ENCODE data around the gene AJM1.
"Not testable (repeated sequence)": the region's sequence is repeated elsewhere in the genome, so short reads cannot be mapped to it uniquely, and the experiment has no call there.

The AJM1 gene

DNA sequence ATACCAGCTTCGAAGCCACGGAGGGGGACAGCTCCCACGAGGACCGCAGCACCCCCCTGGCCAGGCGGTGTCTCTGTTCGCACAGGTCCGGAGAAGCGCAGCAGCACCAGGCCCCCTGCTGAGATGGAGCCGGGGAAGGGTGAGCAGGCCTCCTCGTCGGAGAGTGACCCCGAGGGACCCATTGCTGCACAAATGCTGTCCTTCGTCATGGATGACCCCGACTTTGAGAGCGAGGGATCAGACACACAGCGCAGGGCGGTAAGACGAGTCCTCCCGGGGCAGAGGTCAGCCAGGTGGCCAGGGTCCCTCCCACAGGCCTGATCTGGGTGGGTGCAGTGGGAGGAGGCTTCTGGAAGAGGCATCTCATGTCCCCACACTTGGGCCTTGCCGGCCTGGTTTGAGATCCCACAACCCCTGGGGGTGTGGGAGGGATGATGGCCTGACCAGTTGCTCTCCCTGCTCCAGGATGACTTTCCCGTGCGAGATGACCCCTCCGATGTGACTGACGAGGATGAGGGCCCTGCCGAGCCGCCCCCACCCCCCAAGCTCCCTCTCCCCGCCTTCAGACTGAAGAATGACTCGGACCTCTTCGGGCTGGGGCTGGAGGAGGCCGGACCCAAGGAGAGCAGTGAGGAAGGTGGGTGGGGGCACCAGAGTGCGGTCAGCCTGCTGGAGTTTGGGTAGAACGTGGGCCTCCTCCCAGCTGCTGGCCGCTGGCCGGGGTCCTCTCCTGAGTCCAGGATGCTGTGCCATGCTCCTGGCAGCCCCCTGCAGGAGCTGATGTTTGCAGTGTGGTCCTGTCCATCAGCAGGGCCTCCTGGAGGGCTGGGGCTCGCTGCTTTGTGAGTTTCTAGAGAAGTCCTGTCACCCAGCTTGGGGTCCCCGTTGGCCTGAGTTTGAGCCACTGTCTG is 2.8 kb upstream of the AJM1 start:
- TF ChIP-seq, protein P1, sequence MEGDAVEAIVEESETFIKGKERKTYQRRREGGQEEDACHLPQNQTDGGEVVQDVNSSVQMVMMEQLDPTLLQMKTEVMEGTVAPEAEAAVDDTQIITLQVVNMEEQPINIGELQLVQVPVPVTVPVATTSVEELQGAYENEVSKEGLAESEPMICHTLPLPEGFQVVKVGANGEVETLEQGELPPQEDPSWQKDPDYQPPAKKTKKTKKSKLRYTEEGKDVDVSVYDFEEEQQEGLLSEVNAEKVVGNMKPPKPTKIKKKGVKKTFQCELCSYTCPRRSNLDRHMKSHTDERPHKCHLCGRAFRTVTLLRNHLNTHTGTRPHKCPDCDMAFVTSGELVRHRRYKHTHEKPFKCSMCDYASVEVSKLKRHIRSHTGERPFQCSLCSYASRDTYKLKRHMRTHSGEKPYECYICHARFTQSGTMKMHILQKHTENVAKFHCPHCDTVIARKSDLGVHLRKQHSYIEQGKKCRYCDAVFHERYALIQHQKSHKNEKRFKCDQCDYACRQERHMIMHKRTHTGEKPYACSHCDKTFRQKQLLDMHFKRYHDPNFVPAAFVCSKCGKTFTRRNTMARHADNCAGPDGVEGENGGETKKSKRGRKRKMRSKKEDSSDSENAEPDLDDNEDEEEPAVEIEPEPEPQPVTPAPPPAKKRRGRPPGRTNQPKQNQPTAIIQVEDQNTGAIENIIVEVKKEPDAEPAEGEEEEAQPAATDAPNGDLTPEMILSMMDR (IDR thresholded peaks at IDR 0.05; ENCODE audit: insufficient read depth, low read depth, low read length, missing control alignments), result no peak
- DNase-seq (ENCODE audit: low read depth), result no peak
- no peak overlapping the region for H3K4me3 ChIP-seq (ENCODE audit: low read depth, low read length)

DNA sequence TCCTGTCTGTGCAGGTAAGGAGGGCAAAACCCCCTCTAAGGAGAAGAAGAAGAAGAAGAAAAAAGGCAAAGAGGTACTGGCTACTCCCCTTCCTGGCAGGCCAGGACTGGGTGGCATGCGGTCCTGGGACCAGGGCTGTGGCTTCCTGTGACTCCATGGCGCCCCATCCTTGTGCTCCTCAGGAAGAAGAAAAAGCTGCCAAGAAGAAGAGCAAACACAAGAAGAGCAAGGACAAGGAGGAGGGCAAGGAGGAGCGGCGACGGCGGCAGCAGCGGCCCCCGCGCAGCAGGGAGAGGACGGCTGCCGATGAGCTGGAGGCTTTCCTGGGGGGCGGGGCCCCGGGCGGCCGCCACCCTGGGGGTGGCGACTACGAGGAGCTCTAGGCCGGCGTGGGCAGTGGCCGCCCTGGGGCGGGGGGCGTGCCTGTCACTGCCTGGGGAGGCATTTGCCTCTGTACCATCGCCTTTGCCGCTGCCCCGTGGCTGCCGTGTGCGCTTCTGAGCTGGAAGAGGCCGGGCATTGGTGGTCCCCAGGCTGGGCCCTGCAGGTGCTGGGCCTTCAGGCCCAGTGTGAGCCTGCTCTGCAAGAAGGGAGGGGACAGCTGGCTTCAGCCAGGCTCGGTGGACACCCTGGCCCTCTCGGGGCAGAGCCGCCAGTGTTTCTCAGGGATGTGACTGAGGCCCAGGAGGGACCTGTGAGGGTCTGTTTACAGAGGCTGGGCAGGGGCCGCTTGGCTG is 2.0 kb upstream of the AJM1 start:
- no peak overlapping the region for H3K4me3 ChIP-seq (ENCODE audit: low read depth, low read length)
- TF ChIP-seq, protein P1 (IDR thresholded peaks at IDR 0.05; ENCODE audit: insufficient read depth, low read depth, low read length, missing control alignments), result no peak
- DNase-seq (ENCODE audit: low read depth), result no peak

DNA sequence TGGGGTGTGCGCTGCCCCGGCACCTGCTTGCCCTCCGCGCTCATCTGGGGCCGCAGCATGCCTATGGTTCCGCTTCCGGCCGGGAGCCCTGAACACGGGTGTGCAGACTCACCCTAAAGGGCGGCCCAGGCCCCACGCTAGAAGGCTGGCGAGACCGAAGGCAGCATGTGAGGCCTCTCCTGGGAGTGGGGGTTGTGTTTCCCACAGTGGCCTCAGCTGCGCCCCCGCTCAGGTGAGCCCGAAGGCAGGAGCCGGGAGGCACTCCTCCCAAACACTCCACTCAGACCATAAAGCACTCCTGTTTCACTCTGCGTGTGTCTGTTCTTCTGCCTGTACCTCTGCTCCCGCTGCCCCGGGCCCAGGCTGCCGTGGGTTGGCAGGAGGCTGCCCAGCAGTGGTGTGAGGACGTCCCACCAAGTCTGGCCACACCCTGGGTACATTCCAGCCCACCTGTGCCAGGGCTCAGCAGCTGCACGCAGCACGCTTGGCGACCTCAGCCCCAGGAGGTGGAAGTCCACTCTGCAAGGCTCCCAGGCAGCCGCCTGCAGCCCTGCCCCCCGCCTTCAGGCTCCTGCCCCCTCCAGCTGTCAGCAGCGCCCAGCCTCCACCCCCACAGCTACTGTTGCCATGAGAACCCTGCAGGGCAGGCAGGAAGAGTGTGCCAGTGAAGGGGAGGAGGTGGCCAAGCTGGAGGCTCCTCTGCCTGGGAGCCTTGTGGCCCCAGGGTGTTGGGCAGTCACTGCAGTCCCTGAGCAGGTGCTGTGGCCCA is 1.2 kb upstream of the AJM1 start:
- TF ChIP-seq, protein P1 (IDR thresholded peaks at IDR 0.05; ENCODE audit: insufficient read depth, low read depth, low read length, missing control alignments), result no peak
- DNase-seq (ENCODE audit: low read depth), result no peak
- no peak overlapping the region for H3K4me3 ChIP-seq (ENCODE audit: low read depth, low read length)

DNA sequence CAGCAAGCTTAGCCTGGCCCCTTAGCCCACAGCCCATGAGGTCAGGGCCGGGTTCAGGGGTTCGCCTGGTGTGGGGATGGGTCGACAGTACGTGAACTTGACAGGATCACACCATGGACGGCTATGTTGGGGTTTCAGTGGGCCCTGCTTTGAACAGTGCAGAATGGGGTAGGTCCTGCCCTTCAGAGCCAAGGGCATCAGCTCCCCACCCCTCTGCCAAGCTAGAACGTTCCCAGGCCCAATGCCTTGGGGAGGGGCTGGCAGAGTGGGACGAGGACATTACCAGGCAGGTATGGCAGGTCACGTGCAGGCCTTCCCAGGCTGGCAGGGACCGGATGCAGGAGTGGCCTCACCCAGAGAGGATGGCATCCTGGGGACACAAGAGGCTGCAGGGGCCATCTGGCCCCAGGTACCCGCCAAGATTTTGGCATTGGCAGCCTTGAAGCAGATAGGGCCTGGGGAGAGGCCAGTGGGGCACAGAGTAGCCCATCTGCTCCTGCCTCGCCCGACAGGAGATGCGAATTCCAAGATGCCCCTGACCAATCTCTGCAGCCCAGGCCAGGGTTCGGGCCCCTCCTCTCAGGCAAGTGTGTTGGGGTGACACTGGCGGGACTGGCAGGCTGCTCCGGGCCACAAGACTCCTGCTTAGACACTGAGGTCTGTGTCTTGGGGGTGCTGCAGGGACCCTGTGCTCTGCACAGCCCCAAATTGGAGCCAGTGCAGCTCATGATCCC is 465 bp upstream of the AJM1 start:
- not testable (repeated sequence) for H3K4me3 ChIP-seq (ENCODE audit: low read depth, low read length); DNase-seq (ENCODE audit: low read depth)

DNA sequence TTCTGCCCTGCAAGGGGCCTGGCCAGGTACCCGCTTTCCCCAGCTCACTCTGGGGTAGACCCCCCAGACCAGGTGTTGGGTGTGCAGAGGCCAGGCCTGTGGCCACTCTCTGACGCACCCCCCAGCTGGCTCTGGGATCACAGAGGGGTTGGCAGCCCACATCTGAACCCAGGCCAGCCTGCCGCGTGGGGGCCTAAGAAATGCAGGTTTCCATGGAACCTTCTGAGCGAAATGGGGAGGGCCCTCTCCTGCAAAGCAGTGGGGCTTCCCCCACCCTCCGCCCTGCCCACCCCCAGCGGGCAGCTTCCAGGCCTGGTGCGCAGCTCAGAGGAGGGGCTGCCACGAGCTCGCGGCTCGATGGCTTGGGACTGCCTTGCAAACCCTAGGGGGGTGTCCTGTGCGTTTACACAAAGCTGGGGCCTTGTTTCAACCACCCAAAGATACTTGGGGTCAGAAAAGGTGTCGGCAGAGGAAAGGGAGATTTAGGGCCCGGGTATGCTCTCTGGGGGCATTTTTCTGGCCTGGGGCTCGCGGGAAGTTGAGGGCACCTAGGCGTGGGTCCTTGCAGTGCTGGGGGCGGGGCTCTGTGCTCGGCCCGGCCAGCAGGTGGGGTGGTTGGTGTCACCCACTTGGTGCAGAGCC is 1.0 kb downstream of the AJM1 start:
- not testable (repeated sequence) for DNase-seq (ENCODE audit: low read depth)
- peak overlapping the region; percentile 25 for H3K4me3 ChIP-seq (ENCODE audit: low read depth, low read length)

DNA sequence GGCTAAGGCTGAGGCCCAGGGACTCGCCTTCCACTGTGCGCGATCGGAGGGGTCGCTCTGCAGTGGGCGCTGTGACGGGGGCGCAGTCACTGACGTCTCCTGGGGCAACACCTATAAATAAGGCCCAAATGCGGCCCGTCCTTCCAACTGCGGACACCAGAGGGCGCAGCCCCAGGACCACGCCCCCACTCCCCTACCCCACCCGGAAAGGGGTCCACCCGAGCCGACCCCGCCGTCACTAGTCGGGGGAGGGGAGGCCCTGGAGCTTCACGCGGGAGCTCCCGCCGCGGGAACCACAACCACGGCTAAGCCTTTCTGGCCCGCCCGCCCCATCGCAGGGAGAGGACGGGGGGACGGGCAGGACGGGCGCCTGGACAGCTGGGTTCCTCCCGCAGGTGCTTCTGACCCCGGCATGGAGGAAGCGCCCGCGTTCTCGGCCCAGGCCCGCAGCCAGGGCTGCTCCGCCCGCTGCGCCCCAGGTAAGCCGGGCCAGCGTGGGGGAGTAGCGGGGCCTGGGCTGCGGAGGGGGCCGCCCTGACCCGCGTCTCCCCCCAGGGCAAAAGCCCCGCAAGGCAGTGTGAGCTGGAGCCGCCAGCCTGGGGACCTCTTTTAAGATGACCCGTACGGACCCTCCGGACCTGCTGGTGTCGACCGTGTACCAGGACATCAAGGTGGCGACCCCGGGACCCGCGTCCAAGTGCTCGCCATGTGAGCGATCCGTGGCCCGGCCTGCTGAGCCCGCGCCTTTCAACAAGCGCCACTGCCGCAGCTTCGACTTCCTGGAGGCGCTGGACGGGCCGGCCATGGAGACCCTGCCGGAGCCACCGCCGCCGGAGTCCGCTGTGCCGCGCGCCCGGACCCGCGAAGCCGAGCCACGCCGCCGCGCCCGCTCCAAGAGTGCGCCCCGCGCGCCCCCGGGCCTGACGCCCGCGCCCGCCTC is 1.8 kb downstream of the AJM1 start:
- not testable (repeated sequence) for H3K4me3 ChIP-seq (ENCODE audit: low read depth, low read length)
- TF ChIP-seq, protein P1 (IDR thresholded peaks at IDR 0.05; ENCODE audit: insufficient read depth, low read depth, low read length, missing control alignments), result peak; percentile 39
- peak; percentile 35 for DNase-seq (ENCODE audit: low read depth)

Measured in GM12865 (cell line).